ENCODE results near the gene UBE2Q2. TPM values are rescaled to one million over a fixed set of nuclear protein-coding genes. Genes with fewer than 3 reads are reported as not detected.

The UBE2Q2 gene
- total RNA-seq, 1 donor from 2014 or later, result 40.9 TPM

DNA sequence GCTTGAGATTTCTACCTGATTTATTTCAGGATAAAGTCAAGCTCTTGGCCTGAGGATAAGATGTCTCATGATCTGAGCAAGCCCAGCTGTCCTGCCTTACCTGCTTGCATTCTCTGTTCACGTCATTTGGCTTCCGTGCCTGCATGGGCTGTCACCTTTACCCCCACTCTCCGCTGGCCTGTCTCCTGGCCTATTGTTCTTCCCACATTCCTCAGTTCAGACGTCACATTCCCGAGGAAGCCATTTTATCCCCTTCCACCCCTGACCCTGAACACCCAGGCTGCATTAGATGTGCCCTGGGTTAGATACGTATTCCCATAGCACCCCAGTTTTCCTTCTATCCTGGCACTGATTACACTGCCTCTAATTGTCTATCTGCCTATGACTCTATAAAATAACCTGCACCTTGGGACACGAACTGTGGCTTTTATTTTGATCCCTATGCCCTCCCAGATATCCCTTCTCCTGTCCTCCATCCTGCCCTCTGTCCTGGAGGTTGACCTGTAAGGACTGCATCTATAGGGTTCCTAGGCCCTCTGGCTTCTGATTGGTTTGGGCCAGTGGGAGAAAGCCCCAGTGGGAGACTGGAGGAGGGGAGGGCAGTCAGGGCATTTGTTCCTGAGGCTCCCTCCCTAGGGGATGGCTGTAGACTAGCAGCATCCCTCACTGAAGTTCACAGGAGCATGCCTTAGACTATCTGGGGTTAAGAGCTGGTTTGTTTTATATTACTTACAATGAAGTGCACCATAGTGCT lies 19.2 kb upstream of the UBE2Q2 start:
- Mint-ChIP-seq H3K4me3 (ENCODE audit: low read depth) (no peak overlapping the region), H3K36me3 (ENCODE audit: insufficient read depth) (no peaks in the 10 kb centered on the region), H3K9me3 (ENCODE audit: low read depth) (no peaks in the 10 kb centered on the region), H3K4me1 (ENCODE audit: low read depth) (peaks cover 20% of the 10 kb centered on the region), H3K27ac (peak overlapping the region; percentile 96), H3K27me3 (no peaks in the 10 kb centered on the region)
- no peak for DNase-seq (ENCODE audit: low spot score, unreplicated experiment)
- TF ChIP-seq, protein P1, sequence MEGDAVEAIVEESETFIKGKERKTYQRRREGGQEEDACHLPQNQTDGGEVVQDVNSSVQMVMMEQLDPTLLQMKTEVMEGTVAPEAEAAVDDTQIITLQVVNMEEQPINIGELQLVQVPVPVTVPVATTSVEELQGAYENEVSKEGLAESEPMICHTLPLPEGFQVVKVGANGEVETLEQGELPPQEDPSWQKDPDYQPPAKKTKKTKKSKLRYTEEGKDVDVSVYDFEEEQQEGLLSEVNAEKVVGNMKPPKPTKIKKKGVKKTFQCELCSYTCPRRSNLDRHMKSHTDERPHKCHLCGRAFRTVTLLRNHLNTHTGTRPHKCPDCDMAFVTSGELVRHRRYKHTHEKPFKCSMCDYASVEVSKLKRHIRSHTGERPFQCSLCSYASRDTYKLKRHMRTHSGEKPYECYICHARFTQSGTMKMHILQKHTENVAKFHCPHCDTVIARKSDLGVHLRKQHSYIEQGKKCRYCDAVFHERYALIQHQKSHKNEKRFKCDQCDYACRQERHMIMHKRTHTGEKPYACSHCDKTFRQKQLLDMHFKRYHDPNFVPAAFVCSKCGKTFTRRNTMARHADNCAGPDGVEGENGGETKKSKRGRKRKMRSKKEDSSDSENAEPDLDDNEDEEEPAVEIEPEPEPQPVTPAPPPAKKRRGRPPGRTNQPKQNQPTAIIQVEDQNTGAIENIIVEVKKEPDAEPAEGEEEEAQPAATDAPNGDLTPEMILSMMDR (IDR thresholded peaks at IDR 0.05; ENCODE audit: unreplicated experiment), result no peak

DNA sequence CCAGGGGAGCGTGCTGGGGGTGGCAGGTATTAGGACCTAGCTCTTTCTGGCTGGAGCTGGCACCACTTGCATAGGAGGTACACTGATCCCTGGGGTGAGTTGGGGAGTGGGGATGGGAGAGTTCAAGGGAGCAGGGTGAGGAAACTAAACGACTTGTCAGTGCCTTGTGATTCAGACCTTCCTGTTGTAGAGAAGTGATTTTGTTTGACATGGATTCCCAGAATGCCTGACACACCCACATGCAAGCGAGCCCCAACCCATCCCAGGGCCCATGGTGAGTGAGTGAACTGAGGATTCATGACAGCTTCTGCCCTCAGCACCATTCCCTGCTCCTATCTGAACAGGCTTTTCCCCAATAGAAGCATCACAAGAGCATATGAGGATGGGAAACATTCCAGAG lies 15.6 kb upstream of the UBE2Q2 start:
- H3K4me1 Mint-ChIP-seq (ENCODE audit: low read depth), result peaks cover 34% of the 10 kb centered on the region
- DNase-seq (ENCODE audit: low spot score, unreplicated experiment), result no peak
- H3K9me3 Mint-ChIP-seq (ENCODE audit: low read depth), result no peaks in the 10 kb centered on the region
- TF ChIP-seq, protein P1 (IDR thresholded peaks at IDR 0.05; ENCODE audit: unreplicated experiment), result no peak
- H3K27me3 Mint-ChIP-seq, result no peaks in the 10 kb centered on the region
- no peak overlapping the region for H3K4me3 Mint-ChIP-seq (ENCODE audit: low read depth)
- no peaks in the 10 kb centered on the region for H3K36me3 Mint-ChIP-seq (ENCODE audit: insufficient read depth)
- no peak overlapping the region for H3K27ac Mint-ChIP-seq

DNA sequence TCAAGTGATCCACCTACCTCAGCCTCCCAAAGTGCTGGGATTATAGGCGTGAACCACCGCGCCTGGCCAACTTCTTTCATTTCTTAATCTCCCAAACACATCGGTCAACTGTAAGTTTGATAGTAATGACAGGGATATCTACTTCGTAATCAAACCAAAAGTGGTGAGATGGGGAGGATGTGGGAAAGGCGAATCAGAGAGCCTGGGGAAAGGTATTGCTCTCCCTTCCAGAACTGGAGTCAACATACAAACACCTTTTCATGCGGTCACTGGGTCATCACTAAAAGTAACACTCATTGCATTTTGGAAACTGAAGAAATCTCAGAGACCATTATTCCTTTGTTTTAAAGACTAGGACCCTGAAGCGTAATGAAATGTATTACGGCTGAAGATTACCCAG lies 14.8 kb upstream of the UBE2Q2 start:
- no peak for DNase-seq (ENCODE audit: low spot score, unreplicated experiment)
- Mint-ChIP-seq H3K27me3 (no peaks in the 10 kb centered on the region), H3K36me3 (ENCODE audit: insufficient read depth) (no peaks in the 10 kb centered on the region), H3K4me1 (ENCODE audit: low read depth) (peaks cover 32% of the 10 kb centered on the region), H3K4me3 (ENCODE audit: low read depth) (no peak overlapping the region), H3K9me3 (ENCODE audit: low read depth) (no peaks in the 10 kb centered on the region), H3K27ac (no peak overlapping the region)
- TF ChIP-seq, protein P1 (IDR thresholded peaks at IDR 0.05; ENCODE audit: unreplicated experiment), result no peak

DNA sequence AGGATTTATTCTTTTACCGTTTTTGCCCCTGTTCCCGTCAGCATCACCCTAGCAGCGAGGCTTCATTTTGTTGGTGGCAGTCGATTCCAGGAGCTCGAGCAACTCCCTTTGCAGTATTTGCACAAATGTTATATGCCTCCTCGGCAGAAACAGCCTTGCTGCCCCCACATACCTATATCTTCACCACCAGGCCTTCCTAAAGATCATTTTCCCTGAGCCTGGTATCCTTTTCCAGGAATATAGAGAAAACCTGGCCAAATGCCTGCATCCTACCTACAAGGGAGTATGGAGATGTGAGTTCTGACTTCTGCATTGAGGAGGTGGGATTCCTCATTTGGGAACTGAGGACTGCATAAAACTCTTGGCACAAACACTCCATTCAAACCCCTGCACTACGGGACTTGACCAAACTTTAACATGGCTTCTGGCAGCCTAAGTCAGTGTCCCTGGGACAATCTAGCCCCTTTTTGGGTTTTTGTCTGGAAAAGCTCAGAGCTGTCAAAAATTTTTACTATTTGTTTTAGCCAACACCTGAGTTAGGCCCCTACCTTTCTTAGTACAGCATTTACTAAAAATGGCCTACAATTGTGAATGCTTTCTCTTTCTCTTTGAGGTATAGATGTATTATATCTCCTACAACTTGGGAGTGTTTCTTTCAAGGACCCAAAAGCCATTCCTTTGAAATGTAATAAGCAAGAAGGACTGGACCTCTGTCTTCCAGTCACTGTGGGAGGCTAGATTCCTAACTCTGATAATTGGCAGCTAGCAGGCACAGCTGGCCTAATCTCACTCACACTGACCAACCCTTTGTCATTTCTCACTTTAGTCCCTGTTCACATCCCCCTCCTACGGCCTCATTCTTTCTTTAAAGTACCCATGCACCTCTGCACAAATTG lies 12.1 kb upstream of the UBE2Q2 start:
- no peaks in the 10 kb centered on the region for H3K36me3 Mint-ChIP-seq (ENCODE audit: insufficient read depth)
- no peaks in the 10 kb centered on the region for H3K9me3 Mint-ChIP-seq (ENCODE audit: low read depth)
- no peaks in the 10 kb centered on the region for H3K27me3 Mint-ChIP-seq
- H3K4me1 Mint-ChIP-seq (ENCODE audit: low read depth), result peaks cover 26% of the 10 kb centered on the region
- no peak for DNase-seq (ENCODE audit: low spot score, unreplicated experiment)
- peak overlapping the region; percentile 5 for H3K27ac Mint-ChIP-seq
- TF ChIP-seq, protein P1 (IDR thresholded peaks at IDR 0.05; ENCODE audit: unreplicated experiment), result no peak
- peak overlapping the region; percentile 27 for H3K4me3 Mint-ChIP-seq (ENCODE audit: low read depth)

DNA sequence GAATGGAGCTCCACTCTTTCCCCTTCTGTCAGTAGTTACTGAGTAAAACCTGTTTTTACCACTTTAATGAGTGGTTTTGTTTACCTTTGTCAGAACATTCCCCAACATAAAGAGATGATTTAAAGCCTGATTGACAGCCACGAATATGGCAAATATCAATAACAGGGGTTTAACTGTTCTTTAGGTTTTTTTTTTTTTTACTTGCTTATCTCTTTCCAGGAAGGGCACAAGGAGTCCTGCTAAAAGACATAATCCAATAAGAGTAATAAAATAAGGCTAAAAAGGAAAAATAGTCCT lies 11.5 kb upstream of the UBE2Q2 start:
- peaks cover 22% of the 10 kb centered on the region for H3K4me1 Mint-ChIP-seq (ENCODE audit: low read depth)
- DNase-seq (ENCODE audit: low spot score, unreplicated experiment), result no peak
- H3K36me3 Mint-ChIP-seq (ENCODE audit: insufficient read depth), result no peaks in the 10 kb centered on the region
- H3K9me3 Mint-ChIP-seq (ENCODE audit: low read depth), result no peaks in the 10 kb centered on the region
- H3K27ac Mint-ChIP-seq, result peak overlapping the region; percentile 2
- no peaks in the 10 kb centered on the region for H3K27me3 Mint-ChIP-seq
- TF ChIP-seq, protein P1 (IDR thresholded peaks at IDR 0.05; ENCODE audit: unreplicated experiment), result no peak
- no peak overlapping the region for H3K4me3 Mint-ChIP-seq (ENCODE audit: low read depth)
